ENCODE measurements around the gene SKAP1. TPM values are rescaled to one million over a fixed set of nuclear protein-coding genes. Genes with fewer than 3 reads are reported as not detected.

The SKAP1 gene
- total and polyA plus RNA-seq, 2 experiments from 2014 or later: 0.27 TPM; not detected in 1

DNA sequence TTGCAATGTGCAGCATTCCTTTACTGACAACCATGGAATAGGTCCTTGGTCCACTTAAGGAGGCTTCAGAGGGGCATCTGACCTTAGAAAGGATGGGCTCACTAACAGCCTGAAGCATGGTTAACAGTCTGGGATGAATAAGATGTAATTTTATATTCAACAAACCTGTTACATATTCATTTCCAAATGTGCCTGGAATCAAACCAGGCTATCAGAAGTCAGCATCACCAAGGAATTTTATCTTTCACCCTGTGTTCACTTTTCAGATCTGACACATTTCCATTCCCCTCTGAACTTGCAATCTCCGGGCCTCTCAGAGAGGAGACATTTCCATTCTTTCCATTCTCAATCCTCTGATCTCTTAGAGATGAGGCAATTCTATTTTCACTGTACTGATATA, 260.1 kb downstream of the SKAP1 start:
- Histone ChIP-seq H3K79me2 (replicated peaks; ENCODE audit: insufficient read depth) (no peaks in the 10 kb centered on the region), H3K4me3 (no peak overlapping the region), H3K36me3 (ENCODE audit: insufficient read depth) (no peaks in the 10 kb centered on the region), H4K20me1 (replicated peaks; ENCODE audit: insufficient read depth) (no peaks in the 10 kb centered on the region), H3K27ac (ENCODE audit: low read depth) (no peak overlapping the region), H3K4me1 (ENCODE audit: insufficient read depth) (peaks cover 9% of the 10 kb centered on the region), H2AFZ (no peak overlapping the region), H3F3A (replicated peaks; ENCODE audit: low read depth) (no peaks in the 10 kb centered on the region), H3K9me2 (ENCODE audit: insufficient read depth) (no peaks in the 10 kb centered on the region), H3K4me2 (no peak overlapping the region), H3K27me3 (ENCODE audit: insufficient read depth) (no peaks in the 10 kb centered on the region)
- H3K9me3 Mint-ChIP-seq: no peaks in the 10 kb centered on the region
- peaks cover 4% of the 10 kb centered on the region; the same call in 1 of the 3 replicates for H3K4me1 Mint-ChIP-seq
- DNase-seq (ENCODE audit: low spot score): no peak
- peaks cover 12% of the 10 kb centered on the region for H3K27me3 Mint-ChIP-seq (ENCODE audit: insufficient read depth, low read depth, poor library complexity)
- no peaks in the 10 kb centered on the region for H3K36me3 Mint-ChIP-seq (ENCODE audit: low read depth)
- TF ChIP-seq STAT1 (IDR thresholded peaks at IDR 0.05; ENCODE audit: unreplicated experiment) (no peak), ZNF462 (CRISPR knock-in tag; IDR thresholded peaks at IDR 0.05) (no peak), EZH2phosphoT487 (IDR thresholded peaks at IDR 0.05; ENCODE audit: unreplicated experiment) (no peak), NANOG (IDR thresholded peaks at IDR 0.05; ENCODE audit: borderline replicate concordance) (no peak), JUNB (IDR thresholded peaks at IDR 0.05; ENCODE audit: unreplicated experiment) (no peak), EZH2 (IDR thresholded peaks at IDR 0.05; ENCODE audit: low read depth, unreplicated experiment) (no peak), ZNF331 (CRISPR knock-in tag; IDR thresholded peaks at IDR 0.05; ENCODE audit: low read depth) (no peak), ZNF114 (CRISPR knock-in tag; IDR thresholded peaks at IDR 0.05) (no peak), POLR2AphosphoS5 (IDR thresholded peaks at IDR 0.05; ENCODE audit: low read depth) (no peak), CREB1 (CRISPR knock-in tag; IDR thresholded peaks at IDR 0.05; ENCODE audit: low read depth) (no peak)
- TF ChIP-seq, protein P1, sequence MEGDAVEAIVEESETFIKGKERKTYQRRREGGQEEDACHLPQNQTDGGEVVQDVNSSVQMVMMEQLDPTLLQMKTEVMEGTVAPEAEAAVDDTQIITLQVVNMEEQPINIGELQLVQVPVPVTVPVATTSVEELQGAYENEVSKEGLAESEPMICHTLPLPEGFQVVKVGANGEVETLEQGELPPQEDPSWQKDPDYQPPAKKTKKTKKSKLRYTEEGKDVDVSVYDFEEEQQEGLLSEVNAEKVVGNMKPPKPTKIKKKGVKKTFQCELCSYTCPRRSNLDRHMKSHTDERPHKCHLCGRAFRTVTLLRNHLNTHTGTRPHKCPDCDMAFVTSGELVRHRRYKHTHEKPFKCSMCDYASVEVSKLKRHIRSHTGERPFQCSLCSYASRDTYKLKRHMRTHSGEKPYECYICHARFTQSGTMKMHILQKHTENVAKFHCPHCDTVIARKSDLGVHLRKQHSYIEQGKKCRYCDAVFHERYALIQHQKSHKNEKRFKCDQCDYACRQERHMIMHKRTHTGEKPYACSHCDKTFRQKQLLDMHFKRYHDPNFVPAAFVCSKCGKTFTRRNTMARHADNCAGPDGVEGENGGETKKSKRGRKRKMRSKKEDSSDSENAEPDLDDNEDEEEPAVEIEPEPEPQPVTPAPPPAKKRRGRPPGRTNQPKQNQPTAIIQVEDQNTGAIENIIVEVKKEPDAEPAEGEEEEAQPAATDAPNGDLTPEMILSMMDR (conservative IDR thresholded peaks at IDR 0.05; ENCODE audit: low read depth in 2 of 2): no peak
- TF ChIP-seq, protein P2, sequence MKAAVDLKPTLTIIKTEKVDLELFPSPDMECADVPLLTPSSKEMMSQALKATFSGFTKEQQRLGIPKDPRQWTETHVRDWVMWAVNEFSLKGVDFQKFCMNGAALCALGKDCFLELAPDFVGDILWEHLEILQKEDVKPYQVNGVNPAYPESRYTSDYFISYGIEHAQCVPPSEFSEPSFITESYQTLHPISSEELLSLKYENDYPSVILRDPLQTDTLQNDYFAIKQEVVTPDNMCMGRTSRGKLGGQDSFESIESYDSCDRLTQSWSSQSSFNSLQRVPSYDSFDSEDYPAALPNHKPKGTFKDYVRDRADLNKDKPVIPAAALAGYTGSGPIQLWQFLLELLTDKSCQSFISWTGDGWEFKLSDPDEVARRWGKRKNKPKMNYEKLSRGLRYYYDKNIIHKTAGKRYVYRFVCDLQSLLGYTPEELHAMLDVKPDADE (IDR thresholded peaks at IDR 0.05): no peak
- TF ChIP-seq, protein P3, sequence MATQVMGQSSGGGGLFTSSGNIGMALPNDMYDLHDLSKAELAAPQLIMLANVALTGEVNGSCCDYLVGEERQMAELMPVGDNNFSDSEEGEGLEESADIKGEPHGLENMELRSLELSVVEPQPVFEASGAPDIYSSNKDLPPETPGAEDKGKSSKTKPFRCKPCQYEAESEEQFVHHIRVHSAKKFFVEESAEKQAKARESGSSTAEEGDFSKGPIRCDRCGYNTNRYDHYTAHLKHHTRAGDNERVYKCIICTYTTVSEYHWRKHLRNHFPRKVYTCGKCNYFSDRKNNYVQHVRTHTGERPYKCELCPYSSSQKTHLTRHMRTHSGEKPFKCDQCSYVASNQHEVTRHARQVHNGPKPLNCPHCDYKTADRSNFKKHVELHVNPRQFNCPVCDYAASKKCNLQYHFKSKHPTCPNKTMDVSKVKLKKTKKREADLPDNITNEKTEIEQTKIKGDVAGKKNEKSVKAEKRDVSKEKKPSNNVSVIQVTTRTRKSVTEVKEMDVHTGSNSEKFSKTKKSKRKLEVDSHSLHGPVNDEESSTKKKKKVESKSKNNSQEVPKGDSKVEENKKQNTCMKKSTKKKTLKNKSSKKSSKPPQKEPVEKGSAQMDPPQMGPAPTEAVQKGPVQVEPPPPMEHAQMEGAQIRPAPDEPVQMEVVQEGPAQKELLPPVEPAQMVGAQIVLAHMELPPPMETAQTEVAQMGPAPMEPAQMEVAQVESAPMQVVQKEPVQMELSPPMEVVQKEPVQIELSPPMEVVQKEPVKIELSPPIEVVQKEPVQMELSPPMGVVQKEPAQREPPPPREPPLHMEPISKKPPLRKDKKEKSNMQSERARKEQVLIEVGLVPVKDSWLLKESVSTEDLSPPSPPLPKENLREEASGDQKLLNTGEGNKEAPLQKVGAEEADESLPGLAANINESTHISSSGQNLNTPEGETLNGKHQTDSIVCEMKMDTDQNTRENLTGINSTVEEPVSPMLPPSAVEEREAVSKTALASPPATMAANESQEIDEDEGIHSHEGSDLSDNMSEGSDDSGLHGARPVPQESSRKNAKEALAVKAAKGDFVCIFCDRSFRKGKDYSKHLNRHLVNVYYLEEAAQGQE (IDR thresholded peaks at IDR 0.05; ENCODE audit: unreplicated experiment): no peak
- H3K4me3 Mint-ChIP-seq: no peak overlapping the region
- ATAC-seq: no peak
- no peak overlapping the region for H3K27ac Mint-ChIP-seq

Measured in GM23338 (cell line).